NOMO-1 treated with dmso at 0.1 percent for 144 hours (cell line): ENCODE results near the gene USP48.
"Not testable (repeated sequence)": the region's sequence is repeated elsewhere in the genome, so short reads cannot be mapped to it uniquely, and the experiment has no call there.

Experiments used
- DNase-seq: peaks from one replicate; lab custom pipeline; 2025; ENCODE audit not compliant: unreplicated experiment; lab: John Stamatoyannopoulos, UW

Gene USP48

DNA sequence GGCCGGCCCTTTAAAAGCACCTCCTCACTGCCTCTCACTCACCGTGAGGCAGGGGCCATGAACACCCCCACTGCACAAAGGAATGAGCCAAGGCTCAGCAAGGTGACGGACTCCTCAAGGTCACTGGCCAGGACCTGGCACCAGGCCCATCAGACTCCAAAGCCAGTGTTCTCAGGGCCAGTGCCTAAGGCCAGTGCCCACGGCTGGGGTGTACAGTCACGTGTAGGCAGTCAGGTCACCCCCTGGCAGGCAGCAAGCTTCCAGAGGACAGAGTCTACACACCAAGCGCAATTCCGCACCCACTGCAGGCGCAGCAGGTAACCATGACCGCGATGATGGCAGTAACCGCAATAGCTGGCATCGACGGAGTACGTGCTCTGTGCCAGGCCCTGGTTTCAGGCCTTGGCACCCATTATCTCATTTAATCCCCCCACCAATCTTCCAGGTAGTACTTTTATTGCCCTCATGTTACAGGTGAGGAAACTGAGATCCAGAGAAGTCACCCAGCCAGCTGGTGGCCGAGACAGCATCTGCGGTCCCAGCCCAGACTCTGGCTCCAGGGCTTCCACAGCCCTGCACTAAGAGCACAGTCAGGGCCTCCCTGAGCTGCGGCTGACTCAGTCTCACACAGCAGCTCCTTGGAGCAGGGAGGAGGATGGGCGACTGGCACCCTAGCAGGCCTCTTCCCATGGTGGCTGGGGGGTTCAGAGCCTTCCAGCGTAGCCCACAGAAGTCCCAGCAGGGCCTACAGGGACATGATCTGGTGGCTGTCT is 140.8 kb downstream of the USP48 start:
- no peak for DNase-seq

DNA sequence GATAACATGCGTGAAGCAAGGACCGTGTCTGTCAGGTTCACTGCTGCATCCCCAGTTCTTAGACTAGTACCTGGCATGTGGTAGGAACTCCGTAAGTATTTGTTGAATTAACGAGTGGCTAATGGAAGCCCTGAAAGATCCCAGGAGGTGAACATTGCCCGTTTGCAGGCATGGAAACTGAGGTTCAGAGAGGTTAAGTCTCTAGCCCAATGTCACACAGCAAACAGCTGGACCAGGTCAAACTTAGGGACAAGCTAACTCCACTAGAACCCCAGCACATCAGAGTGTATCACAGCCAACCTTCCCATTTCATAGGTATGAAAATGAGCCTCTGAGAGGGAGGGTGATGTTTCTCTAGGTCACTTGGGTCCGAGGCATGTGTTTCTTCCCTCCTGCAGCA is 141.4 kb downstream of the USP48 start:
- no peak for DNase-seq

DNA sequence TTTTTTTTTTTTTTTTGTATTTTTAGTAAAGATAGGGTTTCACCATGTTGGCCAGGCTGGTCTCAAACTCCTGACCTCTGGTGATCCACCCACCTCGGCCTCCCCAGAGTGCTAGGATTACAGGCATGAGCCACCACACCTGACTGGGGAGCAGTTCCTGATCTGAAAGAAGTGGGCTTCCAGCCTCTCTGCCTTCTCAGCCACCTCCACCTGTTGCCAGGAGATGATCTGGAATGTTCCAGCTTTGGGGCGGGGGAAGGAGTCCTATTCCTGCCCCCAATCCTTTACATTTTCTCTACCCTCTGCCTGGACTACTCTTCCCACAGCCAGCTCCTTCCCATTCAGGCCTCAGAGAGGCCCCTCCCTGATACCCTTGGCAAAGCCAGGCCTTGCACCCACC is 141.9 kb downstream of the USP48 start:
- no peak for DNase-seq

DNA sequence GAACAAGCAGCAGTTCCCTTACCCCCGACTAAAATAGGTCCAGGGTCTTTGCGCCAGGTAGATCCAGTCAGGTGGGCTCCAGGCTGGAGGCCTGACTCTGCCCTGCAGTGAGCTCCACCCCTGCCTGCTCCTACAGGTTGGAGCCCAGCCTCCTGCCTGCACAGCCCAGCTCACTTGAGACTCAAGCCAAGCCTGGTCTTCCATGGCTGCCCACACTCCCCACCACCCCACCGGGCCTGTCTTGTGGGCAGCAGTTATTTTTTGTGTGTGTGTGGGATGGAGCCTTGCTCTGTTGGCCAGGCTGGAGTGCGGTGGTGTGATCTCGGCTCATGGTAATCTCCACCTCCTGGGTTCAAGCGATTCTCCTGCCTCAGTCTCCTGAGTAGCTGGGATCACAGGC is 142.3 kb downstream of the USP48 start:
- no peak for DNase-seq

- no peak for DNase-seq
Measured at GRCh38 chr1:21639594-21640041, 143.3 kb downstream of the USP48 start.

GRCh38 chr1:21638531-21639341 is 144.2 kb downstream of the USP48 start:
- no peak for DNase-seq

DNA sequence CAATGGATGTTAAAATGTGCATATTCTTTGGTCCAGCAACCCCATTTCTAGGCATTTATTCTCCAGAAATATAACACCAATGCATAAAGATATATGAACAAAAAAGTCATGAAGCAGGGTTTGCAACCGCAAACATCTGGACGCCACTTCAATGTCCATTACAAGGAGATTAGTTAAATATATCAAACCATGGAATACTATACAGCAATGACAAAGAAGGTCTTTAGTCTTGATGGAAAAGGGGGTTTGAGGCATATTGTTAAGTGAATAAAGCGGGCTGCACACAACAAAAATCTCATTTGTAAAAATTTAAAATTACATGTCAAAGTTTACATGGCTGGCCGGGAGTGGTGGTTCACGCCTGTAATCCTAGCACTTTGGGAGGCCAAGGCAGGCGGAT is 145.4 kb downstream of the USP48 start:
- DNase-seq: no peak

DNA sequence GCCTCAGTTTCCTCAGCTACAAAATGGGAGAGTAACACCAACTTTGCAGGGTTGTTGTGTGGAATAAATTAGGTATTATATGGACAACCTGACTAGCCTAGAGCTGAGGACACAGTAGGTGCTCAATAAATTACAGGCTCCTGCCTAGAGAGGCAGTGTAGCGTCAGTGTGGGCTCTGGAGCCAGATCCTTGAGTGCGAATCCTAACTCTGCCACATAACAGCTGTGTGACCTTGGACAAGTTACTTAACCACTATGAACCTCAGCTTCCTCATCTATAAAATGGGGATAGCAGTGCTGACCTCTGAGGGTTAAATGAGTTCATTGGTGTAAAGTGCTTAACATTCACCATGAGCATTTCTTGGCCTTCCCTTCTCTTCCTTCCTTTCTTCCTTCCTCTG is 146.9 kb downstream of the USP48 start:
- no peak for DNase-seq

DNA sequence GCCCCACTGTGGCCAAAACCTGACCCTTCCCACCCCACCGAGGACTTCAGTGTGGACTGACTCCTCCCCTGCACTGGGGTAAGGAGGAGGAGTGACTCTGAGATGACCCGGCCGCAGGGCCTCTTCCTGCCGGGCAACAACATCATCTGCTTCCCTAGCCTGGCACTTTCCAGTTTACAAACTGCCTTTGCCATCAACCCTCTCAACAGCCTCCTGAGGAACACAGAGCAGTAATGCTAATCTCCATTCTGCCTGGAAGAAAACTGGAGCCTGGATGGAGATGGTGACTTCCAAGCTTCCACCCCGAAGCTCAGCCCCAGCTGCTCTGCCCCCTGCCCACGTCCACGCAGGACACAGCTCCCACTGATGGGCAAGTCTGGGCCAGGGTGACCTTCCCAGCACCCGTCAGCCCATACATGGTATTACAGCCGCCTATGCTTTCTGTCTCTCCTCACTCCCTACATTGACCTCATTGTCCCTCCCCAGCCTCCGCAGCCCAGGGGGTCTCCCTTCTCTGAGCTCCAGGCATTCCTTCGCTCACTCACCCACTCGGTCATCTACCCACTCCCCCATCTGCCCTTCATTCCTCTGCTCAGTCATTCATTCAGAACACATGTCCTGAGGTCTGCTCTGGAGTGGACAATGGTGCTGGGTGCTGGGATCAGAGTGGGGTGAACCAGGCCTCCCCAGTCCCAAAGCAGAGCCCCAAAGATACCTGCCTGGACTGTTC is 148.0 kb downstream of the USP48 start:
- no peak for DNase-seq

- DNase-seq: no peak
Measured at GRCh38 chr1:21633992-21634805, 148.8 kb downstream of the USP48 start.

DNA sequence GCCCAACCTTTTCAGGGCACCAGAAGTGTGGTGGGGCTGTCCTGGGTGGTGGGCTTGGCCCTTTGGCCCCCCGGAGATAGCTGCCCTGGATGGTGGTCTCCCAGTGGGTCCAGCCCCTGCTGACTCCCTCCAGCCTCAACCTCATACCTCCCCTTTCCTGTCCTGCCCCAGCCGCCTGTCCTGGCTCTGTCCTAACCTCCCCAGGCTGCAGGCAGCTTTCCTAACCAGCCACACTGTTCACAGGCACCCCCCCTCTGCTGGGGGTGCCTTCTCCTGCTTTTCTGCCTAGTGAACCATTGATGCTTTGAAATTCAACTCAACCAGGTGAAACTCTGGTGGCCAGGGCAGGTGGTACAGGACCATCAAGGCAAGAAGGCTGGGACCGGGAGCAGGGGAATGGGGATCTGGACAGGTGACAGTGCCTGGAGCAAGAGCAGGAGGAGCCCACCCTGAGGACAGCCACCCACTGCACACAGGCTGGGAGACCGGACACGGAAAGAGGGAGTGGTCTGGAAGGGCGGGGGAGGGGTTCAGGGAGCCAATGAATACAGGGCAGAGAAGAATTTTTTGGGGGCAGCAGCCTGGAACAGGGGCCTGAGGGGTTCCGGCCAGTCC is 149.7 kb downstream of the USP48 start:
- DNase-seq: no peak

- no peak for DNase-seq
Measured at GRCh38 chr1:21631944-21632887, 150.7 kb downstream of the USP48 start.

DNA sequence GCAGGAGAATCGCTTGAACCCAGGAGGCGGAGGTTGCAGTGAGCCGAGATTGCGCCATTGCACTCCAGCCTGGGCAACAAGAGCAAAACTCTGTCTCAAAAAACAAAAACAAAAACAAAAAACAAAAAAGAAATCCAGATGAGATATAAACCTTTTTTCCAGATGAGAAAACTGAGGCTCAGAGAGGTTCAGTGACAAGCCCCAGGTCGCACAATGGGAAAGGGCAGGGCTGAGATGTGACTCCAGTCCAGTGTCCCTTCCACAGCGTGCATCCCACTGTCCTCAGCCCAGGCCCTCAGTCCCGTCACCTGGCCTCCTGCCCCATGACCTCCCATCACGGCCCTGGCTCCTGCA is 151.4 kb downstream of the USP48 start:
- DNase-seq: not testable (repeated sequence)

- DNase-seq: no peak
Measured at GRCh38 chr1:21630571-21631343, 152.2 kb downstream of the USP48 start.

DNA sequence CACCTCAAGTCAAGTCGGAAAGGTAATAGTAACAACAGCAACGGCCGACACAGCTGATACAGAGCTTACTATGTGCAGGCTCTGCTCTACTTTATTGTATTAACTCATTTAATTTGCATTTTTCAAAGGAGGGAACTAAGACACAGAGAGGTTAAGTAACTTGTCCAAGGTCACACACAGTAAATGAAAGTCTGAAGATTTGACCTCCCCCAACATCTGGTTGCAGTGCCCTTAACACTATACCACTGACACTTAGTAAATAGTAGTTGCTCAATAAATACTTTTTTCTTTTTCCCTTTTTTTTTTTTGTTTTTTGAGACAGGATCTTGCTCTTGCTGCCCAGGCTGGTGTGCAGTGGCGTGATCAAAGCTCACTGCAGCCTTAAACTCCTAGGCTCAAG is 153.0 kb downstream of the USP48 start:
- DNase-seq: no peak

GRCh38 chr1:21628798-21629393 is 154.1 kb downstream of the USP48 start:
- peak; percentile 26 for DNase-seq
